ENCODE results near the gene KRT79. TPM values are rescaled to one million over a fixed set of nuclear protein-coding genes. Genes with fewer than 3 reads are reported as not detected.

The KRT79 gene
- total RNA-seq, 6 experiments from 2014 or later: not detected

DNA sequence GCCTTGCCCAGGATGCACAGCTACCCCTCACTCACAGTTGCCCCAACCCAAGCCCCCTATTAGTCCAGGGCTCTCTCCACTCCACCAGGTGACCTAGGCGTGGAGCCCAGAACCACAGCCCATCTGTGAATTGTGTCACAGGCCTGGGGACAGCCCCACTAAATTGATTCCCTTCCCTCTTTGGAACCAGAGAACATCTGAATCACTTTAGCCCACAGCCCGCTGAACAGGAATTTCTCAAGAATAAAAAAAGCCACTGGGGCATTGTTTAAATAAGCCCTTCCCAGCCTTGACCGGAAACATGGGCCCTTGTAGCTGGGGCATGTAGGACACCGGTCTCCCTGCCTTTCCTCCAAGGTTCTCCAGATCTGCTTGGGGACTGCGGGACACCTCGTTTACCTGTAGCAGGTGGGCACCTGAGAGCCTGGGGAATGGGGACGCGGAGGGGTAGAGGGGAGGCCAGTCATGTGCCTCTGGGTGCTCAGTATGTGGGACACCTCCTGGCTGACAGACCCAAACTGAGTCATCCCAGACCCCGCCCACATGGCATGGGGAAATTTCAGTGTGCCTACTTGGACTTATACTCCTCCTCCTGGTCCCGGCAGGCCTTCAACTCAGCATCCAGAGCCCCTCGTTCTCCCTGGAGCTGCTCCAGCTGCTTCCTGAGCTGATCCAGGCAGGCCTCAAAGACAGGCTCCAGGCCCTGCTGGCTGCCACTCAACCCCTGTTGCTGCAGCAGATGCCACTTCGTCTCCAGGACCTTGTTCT is 13.4 kb upstream of the KRT79 start:
- no peak overlapping the region for H3K4me3 ChIP-seq
- ATAC-seq: no peak

DNA sequence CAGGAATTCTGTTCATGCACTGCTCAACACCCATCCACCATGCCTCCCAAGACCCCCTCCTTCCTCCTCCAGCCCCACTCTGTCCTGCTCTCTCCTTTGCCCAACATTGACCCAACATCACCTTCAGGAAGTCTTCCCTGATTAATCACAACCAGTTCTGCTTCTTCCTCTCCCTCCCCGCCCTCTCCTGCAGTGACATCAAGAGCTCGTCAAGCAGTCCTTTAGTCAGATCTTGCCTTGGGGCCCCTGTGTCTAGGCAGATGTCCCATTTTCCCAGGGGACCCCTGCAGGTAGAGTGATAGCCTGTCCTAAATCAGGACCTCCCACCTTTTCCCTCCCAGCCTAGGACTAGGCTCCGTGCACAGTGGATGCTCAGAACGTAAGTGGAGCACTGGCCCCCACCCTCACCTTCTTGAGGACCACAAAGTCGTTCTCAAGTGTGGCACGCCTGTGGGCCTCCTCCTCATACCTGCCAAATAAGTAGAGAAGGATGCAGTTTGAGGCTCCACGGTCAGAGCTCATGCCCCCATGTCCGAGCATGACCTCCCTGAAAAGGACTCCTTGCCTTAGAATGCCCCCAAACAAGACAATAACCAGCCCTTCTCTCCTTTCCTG is 12.4 kb upstream of the KRT79 start:
- no peak for TF ChIP-seq POLR2A (IDR thresholded peaks at IDR 0.05)
- TF ChIP-seq, protein P1, sequence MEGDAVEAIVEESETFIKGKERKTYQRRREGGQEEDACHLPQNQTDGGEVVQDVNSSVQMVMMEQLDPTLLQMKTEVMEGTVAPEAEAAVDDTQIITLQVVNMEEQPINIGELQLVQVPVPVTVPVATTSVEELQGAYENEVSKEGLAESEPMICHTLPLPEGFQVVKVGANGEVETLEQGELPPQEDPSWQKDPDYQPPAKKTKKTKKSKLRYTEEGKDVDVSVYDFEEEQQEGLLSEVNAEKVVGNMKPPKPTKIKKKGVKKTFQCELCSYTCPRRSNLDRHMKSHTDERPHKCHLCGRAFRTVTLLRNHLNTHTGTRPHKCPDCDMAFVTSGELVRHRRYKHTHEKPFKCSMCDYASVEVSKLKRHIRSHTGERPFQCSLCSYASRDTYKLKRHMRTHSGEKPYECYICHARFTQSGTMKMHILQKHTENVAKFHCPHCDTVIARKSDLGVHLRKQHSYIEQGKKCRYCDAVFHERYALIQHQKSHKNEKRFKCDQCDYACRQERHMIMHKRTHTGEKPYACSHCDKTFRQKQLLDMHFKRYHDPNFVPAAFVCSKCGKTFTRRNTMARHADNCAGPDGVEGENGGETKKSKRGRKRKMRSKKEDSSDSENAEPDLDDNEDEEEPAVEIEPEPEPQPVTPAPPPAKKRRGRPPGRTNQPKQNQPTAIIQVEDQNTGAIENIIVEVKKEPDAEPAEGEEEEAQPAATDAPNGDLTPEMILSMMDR (IDR thresholded peaks at IDR 0.05): no peak
- DNase-seq (no peak), ATAC-seq (no peak)
- Histone ChIP-seq H3K4me3 (no peak overlapping the region), H3K4me1 (no peaks in the 10 kb centered on the region), H3K9me3 (no peaks in the 10 kb centered on the region), H3K36me3 (no peaks in the 10 kb centered on the region), H3K27ac (no peak overlapping the region), H3K27me3 (no peaks in the 10 kb centered on the region)
- WGBS (ENCODE audit: insufficient coverage, low coverage, low lambda C conversion rate, missing lambda C conversion rate): 78% methylated on average over 3 of the region's 8 CpGs
- intact Hi-C loops (cut with DNase I): no loop called here

More for the DNA sequence above, 13.4 kb upstream of the KRT79 start:
- no peak for TF ChIP-seq POLR2A (IDR thresholded peaks at IDR 0.05)
- TF ChIP-seq, protein P1 (IDR thresholded peaks at IDR 0.05): no peak
- Histone ChIP-seq H3K9me3 (no peaks in the 10 kb centered on the region), H3K27me3 (no peaks in the 10 kb centered on the region), H3K36me3 (no peaks in the 10 kb centered on the region), H3K4me1 (no peaks in the 10 kb centered on the region), H3K27ac (no peak overlapping the region)
- no peak for DNase-seq
- intact Hi-C loops (cut with DNase I): no loop called here
- 76% methylated on average over 5 of the region's 12 CpGs for WGBS (ENCODE audit: insufficient coverage, low coverage, low lambda C conversion rate, missing lambda C conversion rate)

DNA sequence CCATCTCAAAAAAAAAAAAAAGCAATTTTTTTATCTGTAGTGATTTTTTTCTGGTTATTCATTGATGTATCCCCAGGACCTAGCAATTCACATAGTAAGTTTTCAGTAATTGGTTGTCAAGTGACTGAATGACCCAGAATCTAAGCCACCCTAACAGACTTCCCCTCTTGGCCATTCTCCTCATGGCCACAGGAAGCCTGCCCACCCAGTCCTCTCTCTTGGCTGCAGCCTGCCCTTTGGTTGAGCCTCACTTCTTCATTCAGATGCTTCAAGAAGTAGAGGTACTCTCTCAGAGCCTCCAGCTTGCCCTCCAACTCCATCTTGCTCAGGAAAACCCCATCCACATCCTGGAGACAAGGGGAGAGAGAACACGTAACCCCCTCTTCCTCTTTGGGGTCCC is 11.8 kb upstream of the KRT79 start:
- WGBS (ENCODE audit: insufficient coverage, low coverage, low lambda C conversion rate, missing lambda C conversion rate): 70% methylated on average over 1 of the region's 1 CpG
- intact Hi-C loops (cut with DNase I): no loop called here
- Histone ChIP-seq H3K4me3 (no peak overlapping the region), H3K4me1 (no peaks in the 10 kb centered on the region), H3K27ac (no peak overlapping the region), H3K36me3 (no peaks in the 10 kb centered on the region), H3K27me3 (no peaks in the 10 kb centered on the region), H3K9me3 (no peaks in the 10 kb centered on the region)
- TF ChIP-seq POLR2A (IDR thresholded peaks at IDR 0.05): no peak
- TF ChIP-seq, protein P1 (IDR thresholded peaks at IDR 0.05): no peak
- DNase-seq: no peak
- ATAC-seq: no peak

DNA sequence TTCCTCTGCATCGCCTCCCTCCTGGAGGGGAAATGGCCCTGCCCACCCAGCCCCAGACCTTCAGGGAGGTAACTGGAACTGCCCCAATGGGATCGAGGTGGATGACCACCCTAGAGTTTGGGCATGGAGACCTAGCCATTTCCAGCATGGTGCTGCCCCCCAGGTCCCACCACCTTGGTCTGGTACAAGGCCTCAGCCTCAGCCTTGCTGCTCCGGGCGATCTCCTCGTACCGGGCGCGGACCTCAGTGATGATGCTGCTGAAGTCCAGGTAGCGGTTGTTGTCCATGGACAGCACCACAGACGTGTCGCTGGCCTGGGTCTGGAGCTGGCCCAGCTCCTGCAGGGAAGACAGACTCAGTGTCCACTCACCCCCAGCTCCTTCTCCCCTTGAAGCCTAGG is 10.3 kb upstream of the KRT79 start:
- WGBS (ENCODE audit: insufficient coverage, low coverage, low lambda C conversion rate, missing lambda C conversion rate): 17% methylated on average over 1 of the region's 11 CpGs

More for the DNA sequence above, 10.3 kb upstream of the KRT79 start:
- intact Hi-C loops (cut with DNase I): no loop called here
- no peak overlapping the region for H3K4me3 ChIP-seq
- no peak overlapping the region for H3K27ac ChIP-seq
- no peak for TF ChIP-seq POLR2A (IDR thresholded peaks at IDR 0.05)
- TF ChIP-seq, protein P1 (IDR thresholded peaks at IDR 0.05): no peak
- H3K9me3 ChIP-seq: no peaks in the 10 kb centered on the region
- ATAC-seq (no peak), DNase-seq (no peak)
- H3K36me3 ChIP-seq: no peaks in the 10 kb centered on the region
- no peaks in the 10 kb centered on the region for H3K4me1 ChIP-seq
- H3K27me3 ChIP-seq: no peaks in the 10 kb centered on the region
